Right cardiac atrium (tissue), 5 donors: Measurements from ENCODE around the gene POLR2F. TPM values are rescaled to one million over a fixed set of nuclear protein-coding genes. Genes with fewer than 3 reads are reported as not detected.

Experiments
- ATAC-seq, 2 donors: fragments of 200-7000 bp; cut with Tn5 transposase; one replicate each; pipeline versions ENCODE4 v1.8.0 to v1.9.1; 2020; ENCODE audit warnings: moderate library complexity in 2 of 2, mild to moderate bottlenecking in 1 of 2
- DNase-seq, 3 donors: peaks; one replicate each; pipeline ENCODE4 v3.0.0-alpha.2; 2020
- H3K27ac ChIP-seq: one replicate; pipeline ENCODE4 v1.5.1; 2013; ENCODE audit warnings: mild to moderate bottlenecking, low read length, control low read depth, moderate library complexity
- H3K27me3 ChIP-seq: one replicate; pipeline ENCODE4 v1.6.1; 2013; ENCODE audit not compliant: control insufficient read depth, insufficient read depth
- H3K4me1 ChIP-seq: one replicate; pipeline ENCODE4 v1.6.1; 2013; ENCODE audit warnings: low read length; ENCODE audit not compliant: control insufficient read depth, insufficient read depth
- H3K4me3 ChIP-seq: one replicate; pipeline ENCODE4 v1.5.1; 2013; ENCODE audit warnings: low read length, control low read depth
- H3K9me3 ChIP-seq: one replicate; pipeline ENCODE4 v1.6.1; 2013; ENCODE audit warnings: low read length; ENCODE audit not compliant: control insufficient read depth
- WGBS: extraction: QIAGEN DNeasy Blood & Tissue Kit; methylation state at CpG from one replicate; pipeline ENCODE4 v1.1.7; 2013; 5-methylcytosine and 5-hydroxymethylcytosine counted together
- intact Hi-C, 4 donors: fragments of 100-400 bp; cut with DNase I; formaldehyde crosslinking; loops; one replicate each; pipeline versions ENCODE4 v1.11.0 to v1.14.0; 2022 to 2023
- polyA plus RNA-seq: library from polyadenylated mRNA; stranded (reverse); fragments of 200-250 nt; gene quantifications from one replicate; pipeline ENCODE4 v1.2.3, GENCODE V29; 2013
- total RNA-seq, 4 donors: library from RNA; stranded (reverse); fragmentation: NEBNext Ultra II Directional; extraction: Animal tissue kit (Norgen Biotek cat#: 25700); gene quantifications; one replicate each; pipeline ENCODE4 v1.2.1, GENCODE V29; 2021
- donor health status: healthy with polysubstance abuse.
- donor health status: DM: no; HTN: yes; CAD: no.
- donor health status: DM: no; HTN: no; CAD: no.
- donor health status: DM: no; HTN: yes; CAD: no; lungs with severe emphysema.
- donor health status: DM: yes; HTN: yes; CAD: no.

Gene POLR2F
- total and polyA plus RNA-seq, 5 donors = 62.1 to 159 (median 80.8) TPM

DNA sequence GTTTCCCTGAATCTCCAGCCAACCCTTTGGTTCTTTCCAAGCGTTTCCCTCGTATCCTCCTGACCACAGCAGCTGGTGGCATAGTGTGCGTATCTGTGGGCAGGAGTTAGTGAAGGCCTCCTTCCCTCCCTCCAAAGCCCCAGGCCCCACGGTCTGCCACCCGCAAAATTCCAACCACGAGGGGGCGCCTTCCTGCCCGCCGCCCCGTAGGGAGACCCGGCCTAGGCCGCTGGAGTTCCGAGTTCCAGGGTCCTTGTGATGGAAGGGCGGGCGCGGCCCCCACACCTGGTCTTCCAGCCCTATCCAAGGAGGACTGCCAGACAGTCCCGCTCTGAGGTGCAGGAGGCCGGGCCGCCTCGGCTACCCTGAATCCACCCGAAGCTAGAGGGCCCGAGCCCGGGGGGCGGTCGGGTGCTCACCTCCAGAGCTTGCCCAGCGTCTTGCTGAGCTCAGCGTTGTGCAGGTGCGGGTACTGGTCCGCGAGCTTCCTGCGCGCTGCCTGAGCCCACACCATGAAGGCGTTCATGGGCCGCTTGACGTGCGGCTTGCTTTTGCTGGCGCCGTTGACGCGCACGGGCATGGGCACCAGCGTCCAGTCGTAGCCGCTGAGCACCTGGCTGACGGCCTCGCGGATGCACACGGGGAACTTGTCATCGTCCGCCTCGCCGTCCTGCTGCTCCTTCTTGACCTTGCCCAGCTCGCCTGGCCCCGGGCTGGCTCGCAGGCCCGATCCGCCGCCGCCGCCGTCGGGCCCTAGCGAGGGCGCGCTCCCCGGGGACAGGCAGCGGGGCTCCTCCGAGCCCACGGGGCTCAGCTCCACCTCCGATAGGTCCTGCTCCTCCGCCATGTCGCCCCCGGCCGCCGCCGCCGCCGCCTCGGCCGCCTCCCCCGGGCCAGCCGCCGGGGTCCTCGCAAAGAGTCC, 29.7 kb downstream of the POLR2F start:
- intact Hi-C loops = no loop called here
- WGBS = 60% methylated on average over 84 of the region's 84 CpGs
- DNase-seq (peak in 2 of 3 donors; percentile 51 to 60), ATAC-seq (no peak)
- Histone ChIP-seq H3K27ac (no peak overlapping the region), H3K4me3 (no peak overlapping the region), H3K27me3 (no peaks in the 10 kb centered on the region), H3K4me1 (peaks cover 2% of the 10 kb centered on the region), H3K9me3 (no peaks in the 10 kb centered on the region)

DNA sequence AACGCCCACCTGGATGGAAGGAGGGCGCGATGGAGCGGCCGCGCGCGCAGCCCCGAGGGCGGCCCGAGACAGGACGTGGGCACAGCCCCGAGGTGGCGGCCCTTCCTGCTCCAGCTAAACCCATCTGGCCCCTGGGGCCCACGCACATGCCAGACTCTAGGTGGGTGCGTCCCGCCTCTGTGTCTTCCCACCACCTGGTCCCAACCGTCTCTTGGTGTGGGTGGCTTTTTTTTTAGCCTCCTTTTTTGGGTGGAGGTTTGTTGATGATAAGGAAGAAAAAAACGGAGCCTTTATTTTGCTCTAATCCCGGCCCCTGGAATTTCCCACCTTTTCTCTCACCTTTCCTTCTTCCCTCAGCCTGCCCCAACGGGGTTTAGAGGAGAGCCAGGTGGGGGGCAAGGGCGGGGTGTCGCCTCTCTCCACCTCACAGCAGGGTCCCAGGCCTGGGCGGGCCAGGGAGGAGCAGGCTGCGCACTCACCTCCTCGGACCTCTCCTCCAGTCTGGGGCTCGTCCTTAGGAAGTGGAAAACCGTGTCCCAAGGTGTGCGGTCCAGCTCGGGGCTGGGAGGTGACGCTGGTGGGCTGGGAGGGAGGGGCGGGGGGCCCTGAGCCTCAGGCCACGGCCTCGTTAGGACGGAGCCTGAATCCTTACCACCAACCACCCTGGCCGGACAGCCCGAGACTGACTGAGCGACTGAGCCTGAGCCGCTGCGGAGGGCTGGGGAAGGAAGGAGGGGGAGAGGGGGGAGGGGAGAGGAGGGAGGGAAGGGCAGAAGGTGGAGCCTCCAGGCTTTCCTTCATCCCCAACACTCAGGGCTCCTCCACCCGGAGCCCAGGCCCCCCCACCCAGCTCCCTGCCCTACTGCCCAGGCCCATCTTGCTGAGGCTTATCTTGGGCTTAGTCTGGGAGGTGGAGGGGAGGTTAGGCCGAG, 30.6 kb downstream of the POLR2F start, which contains the start of gene SOX10:
TSS of gene SOX10 (minus strand) at position 696 of the 932 bp plus-strand sequence. CDS start 771 bp downstream, outside the sequence.
- no peaks in the 10 kb centered on the region for H3K9me3 ChIP-seq
- no peak within 1 kb of the TSS for H3K4me3 ChIP-seq
- ATAC-seq (no peak), DNase-seq (peak in 2 of 3 donors; percentile 36 to 42)
- WGBS = 75% methylated on average over 42 of the region's 42 CpGs
- no peaks in the 10 kb centered on the region for H3K27me3 ChIP-seq
- intact Hi-C loops = no loop called here
- peaks cover 2% of the 10 kb centered on the region for H3K4me1 ChIP-seq
- H3K27ac ChIP-seq = no peak within 1 kb of the TSS

DNA sequence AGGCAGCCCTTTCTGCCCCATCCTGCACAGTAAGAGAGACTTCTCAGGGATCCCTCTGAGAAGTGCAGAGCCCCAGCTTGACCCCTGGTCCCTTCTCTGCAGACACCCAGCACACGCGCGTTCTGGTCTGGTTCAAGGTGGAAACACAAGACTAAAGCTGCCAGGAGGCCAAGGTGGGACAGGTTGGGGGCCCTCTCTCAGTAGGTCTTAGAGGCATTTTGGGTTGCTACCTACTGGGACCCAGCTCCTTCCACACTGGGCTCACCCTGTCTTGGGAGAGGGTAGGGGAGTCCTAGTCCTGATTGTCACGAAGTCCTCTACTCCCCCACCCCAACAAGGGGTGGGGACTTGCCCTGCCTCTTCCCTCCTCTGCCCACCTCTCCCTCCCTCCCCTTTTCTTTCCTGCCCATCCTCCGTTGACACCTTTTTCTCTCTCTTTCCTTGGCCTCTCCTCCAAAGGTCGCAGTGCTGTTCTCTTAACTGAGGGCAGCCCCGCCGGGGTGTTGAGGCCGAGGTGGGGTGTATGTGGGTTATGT, 31.6 kb downstream of the POLR2F start:
- ATAC-seq = no peak
- no peaks in the 10 kb centered on the region for H3K27me3 ChIP-seq

DNA sequence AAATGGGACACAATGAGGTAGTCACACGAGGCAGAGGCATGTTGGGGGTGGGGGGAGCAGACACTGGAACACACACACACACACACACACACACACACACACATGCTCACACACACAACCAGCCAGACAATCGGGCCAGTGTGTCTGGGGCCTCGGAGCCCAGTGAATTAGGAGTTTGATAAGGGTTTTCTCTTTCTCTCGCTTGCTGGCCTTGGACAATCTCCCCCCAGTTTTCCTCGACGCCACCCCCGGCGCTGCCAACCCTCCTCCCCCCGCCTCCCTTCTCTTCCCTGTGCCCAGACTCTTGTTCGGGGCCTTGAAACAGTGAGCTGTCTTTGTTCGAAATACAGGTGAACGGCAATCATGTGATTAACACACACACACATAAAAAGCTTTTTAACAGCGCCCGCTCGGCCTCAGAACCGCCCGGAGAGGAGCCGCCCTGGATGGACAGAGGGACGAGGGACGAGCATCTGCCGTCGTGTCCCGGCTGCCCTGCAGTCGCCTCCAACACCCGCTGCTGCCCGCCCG, 32.3 kb downstream of the POLR2F start:
- H3K4me1 ChIP-seq = peaks cover 5% of the 10 kb centered on the region
- intact Hi-C loops = no loop called here
- DNase-seq (peak in 1 of 3 donors; percentile 47), ATAC-seq (no peak)
- no peak overlapping the region for H3K4me3 ChIP-seq
- H3K27ac ChIP-seq = no peak overlapping the region
- WGBS = 83% methylated on average over 27 of the region's 27 CpGs
- H3K9me3 ChIP-seq = no peaks in the 10 kb centered on the region
- no peaks in the 10 kb centered on the region for H3K27me3 ChIP-seq

More for the DNA sequence above, 31.6 kb downstream of the POLR2F start:
- WGBS = 83% methylated on average over 9 of the region's 9 CpGs
- peaks cover 4% of the 10 kb centered on the region for H3K4me1 ChIP-seq
- H3K9me3 ChIP-seq = no peaks in the 10 kb centered on the region
- no peak overlapping the region for H3K27ac ChIP-seq
- no peak overlapping the region for H3K4me3 ChIP-seq
- intact Hi-C loops = no loop called here
- DNase-seq = peak in 1 of 3 donors; percentile 5

DNA sequence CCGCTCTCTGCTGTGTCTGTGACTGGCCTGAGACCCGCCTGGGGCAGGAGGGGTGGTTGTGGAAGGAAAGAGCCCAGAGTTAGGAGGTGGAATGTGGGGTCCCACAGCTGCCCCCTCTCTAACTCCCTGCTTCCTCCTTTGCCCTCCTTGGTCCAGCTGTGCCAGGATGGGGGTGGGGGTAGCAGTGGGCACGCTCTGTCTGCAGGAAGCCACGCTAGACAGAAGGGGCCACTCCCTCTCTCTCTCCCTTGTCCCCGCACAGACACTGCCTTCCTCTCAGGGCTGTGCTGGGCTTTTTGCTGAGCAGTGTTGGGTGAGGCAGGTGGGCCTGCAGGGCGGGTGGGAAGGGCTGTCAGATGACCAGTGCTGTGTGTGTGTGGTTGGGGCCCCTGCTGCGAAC, 32.9 kb downstream of the POLR2F start:
- WGBS = 82% methylated on average over 7 of the region's 7 CpGs
- intact Hi-C loops = no loop called here

DNA sequence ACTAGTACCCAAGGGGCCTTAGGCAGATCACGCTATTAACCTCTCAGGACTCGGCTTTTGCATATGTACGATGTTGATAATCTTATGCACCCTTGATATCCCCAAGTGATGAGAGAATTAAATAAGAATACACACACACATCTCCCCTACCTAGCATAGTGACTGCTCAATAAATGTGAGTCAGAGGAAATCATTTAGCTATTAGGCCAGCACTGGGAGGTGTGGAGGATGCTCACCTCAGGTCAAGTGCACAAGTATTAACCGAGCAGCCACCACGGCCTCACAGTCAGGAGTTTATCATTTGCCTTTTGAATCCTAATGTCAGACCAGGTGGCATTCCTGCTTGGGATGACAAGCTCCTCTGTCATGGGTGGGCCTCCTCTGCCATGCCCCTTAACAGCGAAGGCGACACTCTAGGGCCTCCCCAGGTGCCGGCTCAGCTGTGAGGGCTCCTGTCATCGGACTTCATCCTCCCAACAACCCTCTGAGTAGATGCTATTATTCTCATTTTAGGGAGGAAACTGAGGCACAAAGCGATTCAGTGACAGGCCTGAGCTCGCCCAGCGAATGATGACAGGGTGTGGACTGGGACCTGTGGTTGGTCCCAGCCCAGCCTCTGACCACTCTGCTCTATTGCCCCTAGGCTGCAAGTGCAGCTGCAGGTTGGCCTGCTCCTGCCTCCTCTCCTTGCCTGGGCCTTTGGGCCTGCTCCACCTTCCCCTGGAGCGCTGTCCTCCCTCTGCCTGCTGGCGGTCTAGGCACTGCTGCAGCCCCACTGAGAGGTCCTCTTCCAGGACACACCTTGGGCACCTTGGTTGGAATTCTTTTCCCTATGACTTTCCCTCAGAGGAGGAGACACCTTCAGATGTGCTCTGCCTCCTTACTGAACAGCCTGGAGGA, 35.9 kb downstream of the POLR2F start:
- intact Hi-C loops = no loop called here
- WGBS = 91% methylated on average over 14 of the region's 14 CpGs
- peak in 1 of 3 donors; percentile 43 for DNase-seq
- no peak overlapping the region for H3K27ac ChIP-seq
- peaks cover 4% of the 10 kb centered on the region for H3K4me1 ChIP-seq
- no peak overlapping the region for H3K4me3 ChIP-seq
- no peaks in the 10 kb centered on the region for H3K27me3 ChIP-seq
- no peak for ATAC-seq
- no peaks in the 10 kb centered on the region for H3K9me3 ChIP-seq

More for the DNA sequence above, 32.9 kb downstream of the POLR2F start:
- peaks cover 4% of the 10 kb centered on the region for H3K4me1 ChIP-seq
- DNase-seq (peak in 1 of 3 donors; percentile 37), ATAC-seq (no peak)
- no peak overlapping the region for H3K4me3 ChIP-seq
- H3K27ac ChIP-seq = no peak overlapping the region
- H3K27me3 ChIP-seq = no peaks in the 10 kb centered on the region
- no peaks in the 10 kb centered on the region for H3K9me3 ChIP-seq

DNA sequence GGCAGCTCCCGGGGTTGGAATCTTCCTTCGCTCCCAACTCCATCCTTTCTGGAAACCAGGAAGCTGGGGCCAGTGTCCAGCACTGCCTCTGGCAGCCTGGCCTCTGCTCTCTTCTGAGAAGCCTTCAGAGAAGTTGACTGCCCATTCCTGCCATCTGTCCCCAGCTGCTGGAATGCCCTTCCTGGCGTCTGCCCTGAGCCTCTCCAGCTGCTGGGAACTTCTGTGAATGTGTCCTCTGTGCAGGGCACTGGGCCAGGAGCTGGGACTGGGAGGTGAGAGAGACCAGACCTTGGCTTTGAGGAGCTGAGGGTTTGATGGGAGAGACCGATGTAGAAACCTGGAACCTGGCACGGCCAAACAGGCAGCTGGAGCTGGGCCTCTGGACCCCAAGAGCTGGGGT, 36.8 kb downstream of the POLR2F start:
- 54% methylated on average over 5 of the region's 5 CpGs for WGBS
- Histone ChIP-seq H3K4me1 (peaks cover 4% of the 10 kb centered on the region), H3K27me3 (no peaks in the 10 kb centered on the region), H3K4me3 (no peak overlapping the region), H3K27ac (no peak overlapping the region), H3K9me3 (no peaks in the 10 kb centered on the region)
- no peak for ATAC-seq
- intact Hi-C loops = no loop called here
- peak in 2 of 3 donors; percentile 59 to 70 for DNase-seq

DNA sequence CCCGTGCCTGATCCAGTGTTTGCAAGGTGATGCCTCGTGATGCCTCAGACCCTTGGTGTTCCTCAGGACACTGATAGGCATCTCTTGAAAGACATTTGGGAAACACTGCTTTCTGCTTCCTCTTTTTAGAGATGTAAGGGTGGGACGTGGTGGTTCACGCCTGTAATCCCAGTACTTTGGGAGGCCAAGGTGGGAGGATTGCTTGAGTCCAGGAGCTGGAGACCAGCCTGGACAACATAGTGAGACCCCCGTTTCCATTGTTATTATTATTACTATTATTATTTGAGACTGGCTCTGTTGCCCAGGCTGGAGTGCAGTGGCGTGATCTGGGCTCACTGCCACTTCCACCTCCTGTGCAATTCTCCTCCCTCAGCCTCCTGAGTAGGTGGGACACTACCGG, 37.4 kb downstream of the POLR2F start:
- DNase-seq (no peak), ATAC-seq (no peak)
- no peaks in the 10 kb centered on the region for H3K9me3 ChIP-seq
- intact Hi-C loops = no loop called here
- H3K27ac ChIP-seq = no peak overlapping the region
- H3K27me3 ChIP-seq = no peaks in the 10 kb centered on the region
- H3K4me3 ChIP-seq = no peak overlapping the region
- 90% methylated on average over 7 of the region's 7 CpGs for WGBS
- peaks cover 4% of the 10 kb centered on the region for H3K4me1 ChIP-seq

DNA sequence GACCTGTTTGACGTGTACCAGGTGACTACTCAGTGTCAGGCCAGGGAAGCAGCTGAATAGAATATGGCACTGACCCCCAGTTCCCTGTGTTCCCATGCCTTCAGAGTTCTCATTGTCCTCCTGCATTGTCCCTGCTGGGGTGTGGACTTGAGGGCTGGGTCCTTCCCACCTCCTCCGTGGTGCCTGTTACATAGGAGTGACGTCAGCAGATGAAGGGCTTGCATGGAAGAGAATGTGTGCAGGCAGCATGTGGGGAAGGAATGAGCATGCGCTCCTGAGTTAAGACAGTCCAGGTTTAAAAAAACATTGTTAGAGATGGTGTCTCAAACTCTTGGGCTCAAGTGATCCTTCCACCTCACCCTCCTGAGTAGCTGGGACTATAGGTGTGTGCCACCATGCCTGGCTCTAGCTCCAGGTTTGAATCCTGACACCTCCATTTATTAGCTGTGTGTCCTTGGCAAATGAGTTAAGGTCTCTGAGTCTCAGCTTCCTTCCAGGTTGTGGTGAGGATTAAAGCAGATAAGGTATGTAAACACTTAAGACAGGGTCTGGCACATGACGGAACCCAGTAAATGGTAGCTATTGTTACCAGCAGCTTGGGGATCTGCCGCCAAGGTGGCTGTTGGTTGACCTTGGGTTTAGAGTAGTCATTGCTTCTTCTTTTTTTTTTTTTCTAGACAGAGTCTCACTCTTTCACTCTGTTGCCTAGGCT, 38.4 kb downstream of the POLR2F start:
- no peak overlapping the region for H3K4me3 ChIP-seq
- intact Hi-C loops = no loop called here
- no peak for ATAC-seq
- WGBS = 81% methylated on average over 6 of the region's 6 CpGs
- peaks cover 4% of the 10 kb centered on the region for H3K4me1 ChIP-seq
- no peak for DNase-seq
- H3K27ac ChIP-seq = no peak overlapping the region
- no peaks in the 10 kb centered on the region for H3K9me3 ChIP-seq
- no peaks in the 10 kb centered on the region for H3K27me3 ChIP-seq
